Measurements from ENCODE around the gene STARD9.
"Not testable (repeated sequence)": the region's sequence is repeated elsewhere in the genome, so short reads cannot be mapped to it uniquely, and the experiment has no call there.

STARD9 gene

GRCh38 chr15:42575188-42576039, at the start of gene STARD9:
STARD9 (plus strand) TSS chr15:42575606; CDS start chr15:42575716, 110 bp downstream.
- DNase-seq: peak; percentile 84

- DNase-seq: no peak
Measured at GRCh38 chr15:42528970-42529369, 46.4 kb upstream of the STARD9 start.

GRCh38 chr15:42533246-42533645, 42.2 kb upstream of the STARD9 start:
- DNase-seq: no peak

GRCh38 chr15:42544853-42545629, 30.4 kb upstream of the STARD9 start:
- DNase-seq: no peak

- no peak for DNase-seq
Measured at GRCh38 chr15:42547918-42548248, 27.5 kb upstream of the STARD9 start.

- DNase-seq: peak; percentile 68
Measured at GRCh38 chr15:42548249-42549031, 27.0 kb upstream of the STARD9 start, which contains the start of the genes HAUS2 and LRRC57. HAUS2 (plus strand) TSS chr15:42548838; CDS start chr15:42548873, 35 bp downstream. LRRC57 (minus strand) TSS chr15:42548793; CDS start chr15:42548434, 359 bp downstream.

- no peak for DNase-seq
Measured at GRCh38 chr15:42549032-42549491, 26.3 kb upstream of the STARD9 start.

- no peak for DNase-seq
Measured at GRCh38 chr15:42549741-42550392, 25.5 kb upstream of the STARD9 start.

GRCh38 chr15:42553554-42553953, 21.9 kb upstream of the STARD9 start:
- no peak for DNase-seq

- not testable (repeated sequence) for DNase-seq
Measured at GRCh38 chr15:42556550-42557207, 18.7 kb upstream of the STARD9 start.

- no peak for DNase-seq
Measured at GRCh38 chr15:42558739-42559138, 16.7 kb upstream of the STARD9 start.

- DNase-seq: no peak
Measured at GRCh38 chr15:42576040-42576594, 711 bp downstream of the STARD9 start.

- DNase-seq: no peak
Measured at GRCh38 chr15:42576776-42577175, 1.4 kb downstream of the STARD9 start.

- DNase-seq: no peak
Measured at GRCh38 chr15:42577514-42578031, 2.2 kb downstream of the STARD9 start.

GRCh38 chr15:42578984-42579537, 3.7 kb downstream of the STARD9 start:
- no peak for DNase-seq

GRCh38 chr15:42581272-42581730, 5.9 kb downstream of the STARD9 start:
- DNase-seq: peak; percentile 60

- DNase-seq: no peak
Measured at GRCh38 chr15:42582569-42583375, 7.4 kb downstream of the STARD9 start.

- DNase-seq: no peak
Measured at GRCh38 chr15:42584031-42584765, 8.8 kb downstream of the STARD9 start.

- no peak for DNase-seq
Measured at GRCh38 chr15:42590619-42591237, 15.3 kb downstream of the STARD9 start.
